HG03108 (cell line): ENCODE results near the gene SLC6A8.
"Not testable (repeated sequence)": the region's sequence is repeated elsewhere in the genome, so short reads cannot be mapped to it uniquely, and the experiment has no call there.

Experiments
- ATAC-seq: cut with Tn5 transposase; IDR thresholded peaks from one replicate; pipeline ENCODE4 v1.9.1; 2021; ENCODE audit warnings: moderate library complexity; ENCODE audit not compliant: unreplicated experiment

SLC6A8 gene

DNA sequence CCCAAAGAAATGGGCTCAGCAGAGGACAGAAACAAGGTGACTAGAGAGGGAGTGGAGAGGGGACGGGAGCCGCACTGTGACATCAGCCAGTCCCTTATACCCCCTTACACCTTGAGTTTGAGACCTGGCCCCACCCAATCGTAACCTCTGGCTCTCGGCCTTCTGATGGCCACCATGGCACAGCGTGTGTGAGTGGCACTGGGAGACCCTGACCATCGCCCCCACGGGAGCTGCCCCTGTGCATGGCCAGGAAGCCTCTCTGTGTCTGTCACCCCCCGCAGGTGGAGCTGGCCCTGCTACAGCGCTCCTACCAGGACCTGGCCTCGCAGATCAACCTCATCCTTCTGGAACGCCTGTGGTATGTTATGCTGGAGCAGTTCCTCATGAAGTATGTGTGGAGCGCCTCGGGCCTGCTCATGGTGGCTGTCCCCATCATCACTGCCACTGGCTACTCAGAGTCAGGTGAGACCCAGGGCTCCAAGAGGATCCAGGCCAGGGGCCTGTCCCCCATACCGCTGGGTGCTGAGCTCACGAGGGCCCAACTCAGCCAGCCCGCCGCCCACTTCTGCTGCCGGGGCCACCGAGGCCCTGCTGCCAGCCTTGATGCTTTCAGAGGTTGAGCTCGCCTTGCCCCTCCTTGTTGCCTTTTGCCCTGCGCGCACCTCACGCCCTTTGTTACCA lies 41.4 kb downstream of the SLC6A8 start:
- no peak for ATAC-seq

- not testable (repeated sequence) for ATAC-seq
Measured at GRCh38 chrX:153730115-153730514, 42.4 kb downstream of the SLC6A8 start.

- no peak for ATAC-seq
Measured at GRCh38 chrX:153731117-153731844, 43.6 kb downstream of the SLC6A8 start.

GRCh38 chrX:153731845-153732215 lies 44.1 kb downstream of the SLC6A8 start:
- no peak for ATAC-seq

DNA sequence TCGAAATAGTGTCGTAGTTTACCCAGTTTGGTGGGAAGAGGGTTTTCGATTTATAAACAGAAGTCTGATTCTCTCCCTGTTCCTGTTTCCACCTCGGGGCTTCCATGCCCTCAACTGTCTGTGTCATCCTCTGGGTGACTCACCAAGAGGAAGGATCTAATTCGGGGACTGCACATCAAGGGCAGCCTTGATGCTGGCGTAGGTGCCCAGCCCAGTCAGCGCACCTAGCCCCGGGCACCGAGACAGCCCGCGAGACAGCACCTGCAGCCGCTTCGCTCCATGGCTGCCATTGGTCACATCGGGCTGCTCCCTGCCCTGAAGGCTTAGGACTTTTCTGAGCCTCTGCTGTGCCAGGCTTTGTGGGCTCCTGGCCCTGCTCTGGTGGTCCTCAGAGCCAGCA lies 44.7 kb downstream of the SLC6A8 start:
- ATAC-seq, result no peak

- ATAC-seq, result no peak
Measured at GRCh38 chrX:153733651-153734240, 46.0 kb downstream of the SLC6A8 start.

DNA sequence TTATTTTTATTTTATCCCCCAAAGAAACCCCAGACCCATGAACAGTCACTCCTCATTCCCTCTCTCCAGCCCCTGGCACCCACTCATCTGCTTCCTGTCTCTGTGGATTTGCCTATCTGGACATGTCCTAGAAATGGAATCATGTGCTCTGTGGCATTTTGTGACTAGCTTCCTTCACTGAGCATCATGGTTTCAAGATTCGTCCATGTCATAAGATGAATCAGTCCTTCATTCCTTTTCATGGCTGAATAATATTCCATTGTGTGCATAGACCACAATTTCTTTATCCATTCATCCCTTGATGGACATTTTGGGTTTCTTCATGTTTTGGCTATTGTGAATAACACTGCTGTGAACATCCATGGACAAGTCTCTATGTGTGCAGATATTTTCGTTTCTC lies 47.1 kb downstream of the SLC6A8 start:
- no peak for ATAC-seq

DNA sequence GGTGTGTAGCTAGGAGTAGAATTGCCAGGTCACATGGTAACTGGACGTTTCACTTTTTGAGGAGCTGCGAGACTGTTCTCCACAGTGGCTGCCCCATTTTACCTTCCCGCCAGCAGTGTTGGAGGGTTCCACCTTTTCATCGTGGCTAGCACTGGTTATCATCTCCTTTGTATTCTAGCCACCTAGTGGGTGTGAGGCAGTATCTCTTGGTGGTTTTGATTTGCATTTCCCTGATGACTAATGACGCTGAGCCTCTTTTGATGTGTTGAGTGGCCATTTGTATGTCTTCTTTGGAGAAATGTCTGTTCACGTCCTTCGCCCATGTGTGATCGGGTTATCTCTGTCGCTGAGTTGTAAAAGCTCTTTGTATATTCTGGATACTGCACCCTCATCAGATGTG lies 47.5 kb downstream of the SLC6A8 start:
- ATAC-seq, result no peak

DNA sequence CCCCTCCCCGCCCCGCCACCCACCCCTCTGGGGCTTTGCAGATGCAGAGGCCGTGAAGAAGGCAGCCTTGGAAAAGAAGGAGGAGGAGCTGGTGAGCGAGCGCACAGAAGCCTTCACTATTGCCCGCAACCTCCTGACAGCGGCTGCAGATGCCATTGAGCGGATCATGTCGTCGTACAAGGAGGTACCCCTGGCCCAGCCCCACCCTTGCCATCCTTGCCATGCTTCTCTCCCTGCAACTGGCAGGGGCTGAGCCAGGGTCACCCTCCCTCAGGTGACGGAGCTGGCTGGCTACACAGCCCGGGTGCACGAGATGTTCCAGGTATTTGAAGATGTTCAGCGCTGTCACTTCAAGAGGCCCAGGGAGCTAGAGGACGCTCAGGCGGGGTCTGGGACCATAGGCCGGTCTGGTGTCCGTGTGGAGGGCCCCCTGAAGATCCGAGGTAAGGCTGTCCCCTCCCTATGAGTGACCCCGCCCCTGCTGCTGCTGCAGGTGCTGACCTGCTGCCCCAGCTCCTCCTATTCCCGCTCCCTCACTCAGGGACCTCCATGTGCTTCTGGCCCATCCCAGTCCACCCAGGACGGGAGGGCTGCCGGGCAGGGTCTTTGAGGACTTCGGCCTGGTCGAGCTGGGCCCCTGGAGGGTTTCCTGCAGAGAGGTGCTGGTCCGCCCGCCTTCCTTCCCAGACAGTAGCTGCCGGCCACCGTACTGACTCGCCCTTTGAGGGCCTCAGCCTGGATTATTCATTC lies 48.5 kb downstream of the SLC6A8 start:
- no peak for ATAC-seq

DNA sequence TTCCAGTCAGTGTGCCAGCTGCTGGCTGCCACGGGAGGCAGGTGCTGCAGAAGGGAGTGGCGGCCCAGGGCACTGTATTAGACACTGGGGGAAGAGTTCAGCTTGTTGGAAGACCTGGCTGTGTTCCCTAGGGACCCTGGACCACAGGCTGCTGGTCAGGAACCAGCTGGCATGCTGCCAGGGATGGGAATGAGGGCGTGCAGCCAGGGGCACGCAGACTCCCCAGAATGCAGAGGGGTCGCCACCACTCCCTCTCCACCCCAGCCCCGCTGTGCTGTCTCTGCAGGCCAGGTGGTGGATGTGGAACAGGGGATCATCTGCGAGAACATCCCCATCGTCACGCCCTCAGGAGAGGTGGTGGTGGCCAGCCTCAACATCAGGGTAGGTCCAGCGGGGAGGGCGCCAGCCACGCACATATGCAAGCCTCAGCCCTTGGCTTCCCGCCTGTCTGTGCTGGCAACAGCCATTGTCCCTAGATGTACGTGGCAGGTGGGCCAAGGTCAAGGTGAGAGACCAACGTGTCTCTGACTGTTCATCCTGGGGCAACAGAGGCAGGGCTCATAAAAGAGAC lies 49.2 kb downstream of the SLC6A8 start:
- ATAC-seq, result no peak

- no peak for ATAC-seq
Measured at GRCh38 chrX:153738056-153738605, 50.4 kb downstream of the SLC6A8 start.

DNA sequence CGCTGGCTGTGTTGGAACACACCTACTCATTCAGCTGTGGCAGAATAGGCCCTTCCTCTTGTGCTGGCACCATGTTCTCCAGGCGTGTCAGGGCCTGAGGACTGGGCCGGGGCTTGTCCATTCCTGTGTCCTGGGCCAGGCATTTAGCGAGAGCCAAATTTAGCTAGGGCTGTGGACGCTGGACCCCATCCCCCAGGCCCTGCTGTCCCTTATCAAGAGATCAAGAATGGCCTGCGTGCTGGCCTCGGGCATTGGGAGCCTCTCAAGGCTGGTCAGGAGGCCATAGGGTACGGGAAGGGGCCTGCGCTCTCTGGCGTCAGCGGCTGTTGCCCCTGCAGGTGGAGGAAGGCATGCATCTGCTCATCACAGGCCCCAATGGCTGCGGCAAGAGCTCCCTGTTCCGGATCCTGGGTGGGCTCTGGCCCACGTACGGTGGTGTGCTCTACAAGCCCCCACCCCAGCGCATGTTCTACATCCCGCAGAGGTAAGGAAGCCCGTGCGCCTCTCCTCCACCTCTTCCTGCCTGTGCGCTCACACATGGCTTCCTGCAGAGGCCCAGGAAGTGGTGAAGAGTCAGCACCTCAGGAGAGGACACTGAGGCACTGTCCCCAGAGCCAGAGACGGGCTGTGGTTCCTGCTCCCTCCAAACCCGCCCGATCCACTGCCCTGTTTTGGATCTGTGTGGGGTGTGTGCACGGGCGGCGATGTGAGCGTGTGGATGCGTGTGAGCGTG lies 52.2 kb downstream of the SLC6A8 start:
- ATAC-seq, result no peak

DNA sequence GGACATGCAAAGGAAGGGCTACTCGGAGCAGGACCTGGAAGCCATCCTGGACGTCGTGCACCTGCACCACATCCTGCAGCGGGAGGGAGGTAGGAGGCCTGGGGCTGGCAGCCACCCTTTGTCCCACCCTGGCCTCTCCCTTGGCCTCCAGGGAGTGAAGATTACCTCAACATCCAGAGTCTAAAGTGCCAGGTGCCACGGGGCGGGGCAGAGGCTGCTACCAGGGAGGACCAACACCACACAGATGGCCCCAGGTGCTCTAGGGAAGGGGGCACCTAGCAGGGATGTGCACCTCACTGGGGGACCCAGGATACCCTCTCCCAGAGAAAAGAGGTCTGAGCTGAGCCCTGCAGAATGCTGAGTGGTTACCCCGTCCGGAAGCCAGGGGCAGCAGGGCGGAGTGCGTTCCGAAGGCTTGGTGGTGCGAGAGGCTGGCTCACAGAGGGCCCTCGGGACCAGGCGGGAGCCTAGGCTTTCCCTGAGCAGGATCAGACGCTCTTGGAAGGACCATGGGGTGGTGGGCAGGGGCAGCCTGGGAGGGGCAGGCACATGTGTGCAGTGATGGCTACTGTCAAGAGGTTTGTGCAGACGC lies 53.0 kb downstream of the SLC6A8 start:
- ATAC-seq, result no peak

GRCh38 chrX:153741446-153741845 lies 53.7 kb downstream of the SLC6A8 start:
- no peak for ATAC-seq

GRCh38 chrX:153742111-153742510 lies 54.4 kb downstream of the SLC6A8 start:
- not testable (repeated sequence) for ATAC-seq

DNA sequence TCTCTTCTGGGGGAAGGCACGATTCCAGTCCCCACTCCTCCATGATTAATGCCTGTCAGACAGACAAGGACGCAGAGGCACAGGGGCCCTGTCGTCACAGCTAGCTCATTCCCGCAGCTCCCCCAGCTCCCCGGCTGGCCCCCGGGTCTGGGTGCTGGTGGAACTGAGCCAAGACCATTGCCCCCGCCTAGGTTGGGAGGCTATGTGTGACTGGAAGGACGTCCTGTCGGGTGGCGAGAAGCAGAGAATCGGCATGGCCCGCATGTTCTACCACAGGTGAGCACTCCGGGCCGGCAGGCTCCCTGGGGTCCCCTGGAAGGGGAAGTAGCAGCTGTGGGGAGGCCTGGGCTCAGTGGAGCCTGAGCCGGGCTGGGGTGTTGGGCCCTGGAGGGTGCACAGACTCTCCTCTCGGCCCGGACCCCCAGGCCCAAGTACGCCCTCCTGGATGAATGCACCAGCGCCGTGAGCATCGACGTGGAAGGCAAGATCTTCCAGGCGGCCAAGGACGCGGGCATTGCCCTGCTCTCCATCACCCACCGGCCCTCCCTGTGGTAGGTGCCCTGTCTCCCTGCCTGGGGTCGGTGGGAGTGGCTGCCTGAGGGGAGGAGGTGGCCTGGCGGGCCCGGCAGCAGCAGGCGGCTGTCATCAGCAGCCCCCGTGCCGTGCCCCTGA lies 55.2 kb downstream of the SLC6A8 start:
- ATAC-seq, result not testable (repeated sequence)

- not testable (repeated sequence) for ATAC-seq
Measured at GRCh38 chrX:153743468-153744209, 55.9 kb downstream of the SLC6A8 start.

GRCh38 chrX:153744210-153745066 lies 56.7 kb downstream of the SLC6A8 start:
- ATAC-seq, result no peak
